ENCODE measurements around the gene MTMR2. TPM values are rescaled to one million over a fixed set of nuclear protein-coding genes. Genes with fewer than 3 reads are reported as not detected.
A peak's percentile ranks its signal among the peaks of the same experiment; 100 is the strongest.

Gene MTMR2
- total and polyA plus RNA-seq, 9 donors: 18.4 to 34.5 (median 24.8) TPM

- Histone ChIP-seq H3K27me3 (ENCODE audit: control insufficient read depth, insufficient read depth, low read length) (no peaks in the 10 kb centered on the region), H3K9me3 (replicated peaks; ENCODE audit: control insufficient read depth, low read depth, low read length) (no peaks in the 10 kb centered on the region), H3K4me1 (ENCODE audit: control insufficient read depth, insufficient read depth, low read length) (peaks cover 12% of the 10 kb centered on the region), H3K36me3 (ENCODE audit: control insufficient read depth, insufficient read depth, low read length) (peaks cover 2% of the 10 kb centered on the region), H3K4me3 (ENCODE audit: low read length) (peak within 1 kb of the TSS; percentile 90), H3K27ac (ENCODE audit: low read length) (peak within 1 kb of the TSS; percentile 100)
- DNase-seq: peak; percentile 100
- WGBS (ENCODE audit: insufficient coverage): under 1% methylated on average over 47 of the region's 55 CpGs
These were observed 133.6 kb downstream of the MTMR2 start, which contains the start of gene CEP57 for GRCh38 chr11:95790123-95790932. Gene CEP57 (plus strand): TSS chr11:95790498. CDS start chr11:95790699, 201 bp downstream.

- H3K27ac ChIP-seq (ENCODE audit: low read length): peak within 1 kb of the TSS; percentile 100
- peak within 1 kb of the TSS; percentile 90 for H3K4me3 ChIP-seq (ENCODE audit: low read length)
- H3K9me3 ChIP-seq (replicated peaks; ENCODE audit: control insufficient read depth, low read depth, low read length): no peaks in the 10 kb centered on the region
- H3K27me3 ChIP-seq (ENCODE audit: control insufficient read depth, insufficient read depth, low read length): no peaks in the 10 kb centered on the region
- WGBS (ENCODE audit: insufficient coverage): 0% methylated on average over 43 of the region's 62 CpGs
- H3K4me1 ChIP-seq (ENCODE audit: control insufficient read depth, insufficient read depth, low read length): peaks cover 12% of the 10 kb centered on the region
- peaks cover 2% of the 10 kb centered on the region for H3K36me3 ChIP-seq (ENCODE audit: control insufficient read depth, insufficient read depth, low read length)
- DNase-seq: peak; percentile 100
These were observed 134.3 kb downstream of the MTMR2 start, which contains the start of gene FAM76B for GRCh38 chr11:95789506-95790122. Gene FAM76B (minus strand): TSS chr11:95789782. CDS start chr11:95789478, 304 bp downstream.

- peak; percentile 64 for DNase-seq
- WGBS (ENCODE audit: insufficient coverage): 0% methylated on average over 29 of the region's 34 CpGs
- peaks cover 12% of the 10 kb centered on the region for H3K4me1 ChIP-seq (ENCODE audit: control insufficient read depth, insufficient read depth, low read length)
These were observed 134.9 kb downstream of the MTMR2 start for GRCh38 chr11:95788921-95789505.

More at GRCh38 chr11:95788921-95789505, 134.9 kb downstream of the MTMR2 start:
- peaks cover 6% of the 10 kb centered on the region for H3K36me3 ChIP-seq (ENCODE audit: control insufficient read depth, insufficient read depth, low read length)
- H3K4me3 ChIP-seq (ENCODE audit: low read length): peak overlapping the region; percentile 90
- H3K9me3 ChIP-seq (replicated peaks; ENCODE audit: control insufficient read depth, low read depth, low read length): no peaks in the 10 kb centered on the region
- no peaks in the 10 kb centered on the region for H3K27me3 ChIP-seq (ENCODE audit: control insufficient read depth, insufficient read depth, low read length)
- H3K27ac ChIP-seq (ENCODE audit: low read length): peak overlapping the region; percentile 100

Other genes with a start within 250 kb of the MTMR2 start
- gene FAM76B, start 134.3 kb downstream of the MTMR2 start, total RNA-seq: 24.8 TPM
- gene FAM76B, start 134.3 kb downstream of the MTMR2 start, polyA plus RNA-seq (ENCODE audit: insufficient read depth in 1 of 8, insufficient read length in 8 of 8, low replicate concordance in 1 of 8): 10 to 100 TPM; 16.3 to 24.9 (median 21.8) TPM
- 52.8 TPM for gene CEP57, start 133.6 kb downstream of the MTMR2 start, total RNA-seq
- 10 to 100 TPM; 40.8 to 54.7 (median 45.0) TPM for gene CEP57, start 133.6 kb downstream of the MTMR2 start, polyA plus RNA-seq (ENCODE audit: insufficient read depth in 1 of 8, insufficient read length in 8 of 8, low replicate concordance in 1 of 8)